ENCODE data around the gene ASIC3.

Gene ASIC3

DNA sequence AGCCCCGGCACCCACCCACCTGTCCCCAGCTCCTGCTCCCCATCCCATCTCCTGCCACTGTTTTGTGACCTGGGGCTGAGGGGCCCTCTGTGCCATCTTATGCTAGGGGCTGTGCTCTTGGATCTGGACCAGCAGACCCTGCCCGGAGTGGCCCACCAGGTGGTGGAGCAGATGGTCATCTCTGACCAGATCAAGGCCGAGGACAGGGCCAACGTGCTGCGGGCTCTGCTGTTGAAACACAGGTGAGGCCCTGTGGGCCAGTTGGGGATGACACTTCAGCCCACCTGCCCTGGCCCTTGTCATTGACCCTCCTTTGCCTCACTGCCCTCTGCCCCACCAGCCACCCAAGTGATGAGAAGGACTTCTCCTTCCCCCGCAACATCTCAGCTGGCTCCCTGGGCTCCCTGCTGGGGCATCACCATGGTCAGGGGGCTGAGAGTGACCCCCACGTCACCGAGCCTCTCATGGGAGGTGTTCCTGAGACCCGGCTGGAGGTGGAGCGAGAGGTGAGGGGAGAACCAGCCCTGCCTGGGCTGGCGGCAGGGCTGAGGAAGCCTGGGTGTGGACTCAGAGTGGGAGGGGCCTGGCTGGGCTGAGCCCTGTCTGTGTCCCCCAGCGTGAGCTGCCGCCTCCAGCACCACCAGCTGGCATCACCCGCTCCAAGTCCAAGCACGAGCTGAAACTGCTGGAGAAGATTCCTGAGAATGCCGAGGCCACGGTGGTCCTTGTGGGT lies 21.7 kb downstream of the ASIC3 start:
- in situ Hi-C loops (cut with HindIII; ENCODE audit: low sequenced_read_pairs), result no loop called here

DNA sequence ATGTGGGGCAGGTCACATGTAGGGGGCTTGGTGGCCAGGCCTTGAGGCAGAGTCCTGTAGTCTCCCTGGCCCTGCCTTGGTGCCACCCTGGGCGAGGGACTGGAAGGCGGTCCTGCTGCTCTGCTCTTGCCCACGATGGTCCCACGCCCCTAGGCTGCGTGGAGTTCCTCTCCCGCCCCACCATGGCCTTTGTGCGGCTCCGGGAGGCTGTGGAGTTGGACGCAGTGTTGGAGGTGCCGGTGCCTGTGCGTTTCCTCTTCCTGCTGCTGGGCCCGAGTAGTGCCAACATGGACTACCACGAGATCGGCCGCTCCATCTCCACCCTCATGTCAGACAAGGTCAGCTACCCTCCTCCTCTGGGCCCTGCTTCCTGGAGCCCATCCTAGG lies 22.2 kb downstream of the ASIC3 start:
- in situ Hi-C loops (cut with HindIII; ENCODE audit: low sequenced_read_pairs), result no loop called here

DNA sequence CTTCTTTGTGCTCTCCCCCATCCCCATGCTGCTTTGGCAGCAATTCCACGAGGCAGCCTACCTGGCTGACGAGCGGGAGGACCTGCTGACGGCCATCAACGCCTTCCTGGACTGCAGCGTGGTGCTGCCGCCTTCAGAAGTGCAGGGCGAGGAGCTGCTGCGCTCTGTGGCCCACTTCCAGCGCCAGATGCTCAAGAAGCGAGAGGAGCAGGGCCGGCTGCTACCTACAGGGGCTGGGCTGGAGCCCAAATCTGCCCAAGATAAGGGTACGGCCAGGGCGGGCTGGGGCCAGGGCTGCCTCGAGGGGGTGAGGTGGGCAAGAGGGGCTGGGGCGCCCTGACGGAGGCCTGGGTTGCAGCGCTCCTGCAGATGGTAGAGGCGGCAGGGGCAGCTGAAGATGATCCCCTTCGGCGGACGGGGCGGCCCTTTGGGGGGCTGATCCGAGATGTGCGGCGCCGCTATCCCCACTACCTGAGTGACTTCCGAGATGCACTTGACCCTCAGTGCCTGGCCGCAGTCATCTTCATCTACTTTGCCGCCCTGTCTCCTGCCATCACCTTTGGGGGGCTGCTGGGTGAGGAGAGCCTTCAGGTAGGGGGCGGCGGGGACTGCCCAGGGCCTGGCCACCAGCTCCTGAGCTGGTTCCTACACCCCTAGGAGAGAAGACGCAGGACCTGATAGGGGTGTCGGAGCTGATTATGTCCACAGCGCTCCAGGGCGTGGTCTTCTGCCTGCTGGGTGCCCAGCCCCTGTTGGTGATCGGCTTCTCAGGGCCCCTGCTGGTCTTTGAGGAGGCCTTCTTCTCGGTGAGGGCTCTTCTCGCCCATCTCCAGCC lies 22.9 kb downstream of the ASIC3 start:
- in situ Hi-C loops (cut with HindIII; ENCODE audit: low sequenced_read_pairs), result no loop called here

DNA sequence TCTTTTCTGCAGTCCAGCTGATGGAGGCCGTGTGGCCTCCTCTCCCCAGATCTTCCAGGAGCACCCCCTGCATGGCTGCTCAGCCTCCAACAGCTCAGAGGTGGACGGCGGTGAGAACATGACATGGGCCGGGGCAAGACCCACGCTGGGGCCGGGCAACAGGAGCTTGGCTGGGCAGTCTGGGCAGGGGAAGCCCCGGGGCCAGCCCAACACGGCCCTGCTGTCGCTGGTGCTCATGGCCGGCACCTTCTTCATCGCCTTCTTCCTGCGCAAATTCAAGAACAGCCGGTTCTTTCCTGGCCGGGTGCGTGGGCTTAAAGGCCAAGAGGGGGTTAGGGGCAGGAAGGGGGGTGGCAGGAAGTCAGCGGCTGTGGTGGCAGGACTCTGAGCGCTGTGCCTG lies 25.7 kb downstream of the ASIC3 start:
- in situ Hi-C loops (cut with HindIII; ENCODE audit: low sequenced_read_pairs), result no loop called here

DNA sequence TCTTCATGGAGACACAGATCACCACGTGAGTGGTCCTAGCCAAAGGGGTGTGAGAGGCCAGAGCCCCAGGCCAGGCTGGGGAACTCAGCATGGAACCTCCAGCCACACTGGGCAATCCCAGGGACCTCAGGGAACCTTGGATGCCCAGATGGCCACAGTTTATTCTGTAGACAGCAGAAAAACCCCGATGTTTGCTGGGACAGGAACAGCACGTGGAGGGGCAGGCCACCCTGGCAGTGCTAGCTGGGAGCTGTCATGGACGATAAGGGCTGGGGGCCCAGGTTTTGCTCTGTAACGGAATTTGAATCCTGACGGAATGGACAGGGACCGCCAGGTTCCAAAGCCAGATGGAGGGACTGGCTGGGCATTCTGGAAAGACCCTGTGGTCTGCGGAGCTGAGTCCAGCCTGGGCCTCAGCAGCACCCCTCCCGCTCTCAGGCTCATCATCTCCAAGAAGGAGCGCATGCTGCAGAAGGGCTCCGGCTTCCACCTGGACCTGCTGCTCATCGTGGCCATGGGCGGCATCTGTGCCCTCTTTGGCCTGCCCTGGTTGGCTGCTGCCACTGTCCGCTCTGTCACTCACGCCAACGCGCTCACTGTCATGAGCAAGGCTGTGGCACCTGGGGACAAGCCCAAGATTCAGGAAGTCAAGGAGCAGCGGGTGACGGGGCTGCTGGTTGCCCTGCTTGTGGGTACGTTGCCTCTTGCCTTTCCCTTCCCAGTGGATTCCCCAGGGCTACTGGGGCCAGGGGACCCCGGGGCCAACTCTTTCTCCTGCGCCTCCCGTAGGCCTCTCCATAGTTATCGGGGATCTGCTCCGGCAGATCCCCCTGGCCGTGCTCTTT lies 26.7 kb downstream of the ASIC3 start:
- in situ Hi-C loops (cut with HindIII; ENCODE audit: low sequenced_read_pairs), result no loop called here

DNA sequence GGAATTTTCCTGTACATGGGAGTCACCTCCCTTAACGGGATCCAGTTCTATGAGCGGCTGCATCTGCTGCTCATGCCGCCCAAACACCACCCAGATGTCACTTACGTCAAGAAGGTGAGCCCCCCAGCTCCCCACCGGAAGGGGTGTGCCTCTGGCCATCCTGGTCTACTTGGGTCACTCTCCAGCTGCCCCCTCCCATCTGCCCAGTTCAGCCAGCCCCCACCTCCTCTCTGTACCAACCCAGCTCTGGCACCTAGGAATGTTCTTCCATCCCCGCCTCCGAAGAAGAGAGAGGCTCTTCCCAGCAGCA lies 27.3 kb downstream of the ASIC3 start:
- in situ Hi-C loops (cut with HindIII; ENCODE audit: low sequenced_read_pairs), result no loop called here

DNA sequence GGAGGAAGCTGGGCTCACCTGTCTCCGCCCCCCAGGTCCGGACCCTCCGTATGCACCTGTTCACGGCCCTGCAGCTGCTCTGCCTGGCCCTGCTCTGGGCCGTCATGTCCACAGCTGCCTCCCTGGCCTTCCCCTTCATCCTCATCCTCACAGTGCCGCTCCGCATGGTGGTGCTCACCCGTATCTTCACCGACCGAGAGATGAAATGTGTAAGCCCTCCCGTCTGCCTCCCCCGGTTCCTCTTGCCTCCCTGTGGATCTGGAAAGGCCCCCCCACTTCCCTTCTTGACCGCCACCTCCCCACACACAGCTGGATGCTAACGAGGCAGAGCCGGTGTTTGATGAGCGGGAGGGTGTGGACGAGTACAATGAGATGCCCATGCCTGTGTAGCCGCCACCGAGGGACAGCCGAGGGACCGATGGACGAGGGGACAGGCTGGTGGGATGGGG lies 27.7 kb downstream of the ASIC3 start:
- in situ Hi-C loops (cut with HindIII; ENCODE audit: low sequenced_read_pairs), result no loop called here

DNA sequence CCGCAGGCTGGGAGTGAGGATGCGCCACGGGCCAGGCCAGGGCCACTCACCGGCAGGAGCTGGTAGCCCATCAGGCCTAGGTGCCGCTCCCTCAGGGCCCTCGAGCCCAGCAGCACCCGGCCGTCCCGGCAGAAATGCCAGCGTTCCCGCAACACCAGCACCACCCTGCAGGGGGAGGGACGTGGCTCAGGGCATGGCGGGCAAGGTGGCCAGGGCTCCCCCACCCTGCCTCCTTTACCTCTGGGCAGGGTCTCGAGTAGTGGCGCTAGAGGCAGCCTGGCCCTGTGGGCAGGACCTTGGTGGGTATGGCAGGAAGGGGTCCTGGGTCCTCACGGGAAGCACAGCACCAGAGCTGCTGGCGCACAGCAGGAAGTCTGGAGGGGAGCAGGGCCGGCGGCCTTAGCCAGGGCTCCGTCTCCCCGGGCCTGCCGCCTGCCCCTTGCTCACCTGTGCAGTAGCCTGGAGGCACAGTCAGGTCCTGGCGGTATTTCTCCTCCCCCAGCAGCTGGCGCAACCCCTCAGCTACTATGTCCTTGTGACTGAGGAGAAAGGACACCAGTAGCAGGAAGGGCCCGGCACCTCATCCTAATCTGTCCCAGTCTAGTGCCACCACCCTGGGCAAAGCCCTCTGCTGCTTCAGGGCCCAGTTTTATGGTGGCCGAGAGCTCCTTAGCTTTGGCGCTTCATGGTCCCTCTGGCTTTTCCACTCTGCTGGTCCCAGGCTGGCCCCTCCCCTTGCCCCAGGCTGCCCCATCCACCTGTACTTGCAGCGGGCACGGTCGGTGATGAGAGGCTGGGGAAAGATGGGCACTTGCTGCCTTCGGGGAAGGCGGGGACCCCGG lies 28.8 kb downstream of the ASIC3 start:
- in situ Hi-C loops (cut with HindIII; ENCODE audit: low sequenced_read_pairs), result no loop called here

DNA sequence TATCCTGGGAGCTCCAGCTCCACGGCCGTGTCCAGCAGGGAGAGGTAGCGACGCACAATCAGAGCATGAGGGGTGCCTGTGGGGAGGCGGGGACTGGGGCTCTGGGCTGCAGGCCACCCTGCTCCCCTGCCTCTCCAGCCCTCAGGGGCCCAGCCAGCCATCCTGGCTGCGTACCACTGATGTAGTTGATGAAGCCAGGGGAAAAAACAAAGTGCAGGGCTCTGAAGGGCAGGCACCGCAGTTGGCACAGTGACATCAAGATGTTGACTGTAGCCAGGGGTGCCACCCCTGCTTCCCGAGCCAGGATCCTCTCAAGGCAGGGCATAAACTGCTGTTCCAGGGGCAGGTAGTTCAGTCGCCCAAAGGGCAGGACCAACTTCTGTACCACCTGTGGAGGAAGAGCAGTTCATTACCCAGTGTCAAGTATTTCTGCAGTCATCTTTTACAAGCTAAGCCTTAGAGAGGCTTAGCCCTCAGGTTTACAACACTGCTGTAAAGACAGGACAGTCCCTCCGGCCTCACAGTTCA lies 29.4 kb downstream of the ASIC3 start:
- in situ Hi-C loops (cut with HindIII; ENCODE audit: low sequenced_read_pairs), result no loop called here

DNA sequence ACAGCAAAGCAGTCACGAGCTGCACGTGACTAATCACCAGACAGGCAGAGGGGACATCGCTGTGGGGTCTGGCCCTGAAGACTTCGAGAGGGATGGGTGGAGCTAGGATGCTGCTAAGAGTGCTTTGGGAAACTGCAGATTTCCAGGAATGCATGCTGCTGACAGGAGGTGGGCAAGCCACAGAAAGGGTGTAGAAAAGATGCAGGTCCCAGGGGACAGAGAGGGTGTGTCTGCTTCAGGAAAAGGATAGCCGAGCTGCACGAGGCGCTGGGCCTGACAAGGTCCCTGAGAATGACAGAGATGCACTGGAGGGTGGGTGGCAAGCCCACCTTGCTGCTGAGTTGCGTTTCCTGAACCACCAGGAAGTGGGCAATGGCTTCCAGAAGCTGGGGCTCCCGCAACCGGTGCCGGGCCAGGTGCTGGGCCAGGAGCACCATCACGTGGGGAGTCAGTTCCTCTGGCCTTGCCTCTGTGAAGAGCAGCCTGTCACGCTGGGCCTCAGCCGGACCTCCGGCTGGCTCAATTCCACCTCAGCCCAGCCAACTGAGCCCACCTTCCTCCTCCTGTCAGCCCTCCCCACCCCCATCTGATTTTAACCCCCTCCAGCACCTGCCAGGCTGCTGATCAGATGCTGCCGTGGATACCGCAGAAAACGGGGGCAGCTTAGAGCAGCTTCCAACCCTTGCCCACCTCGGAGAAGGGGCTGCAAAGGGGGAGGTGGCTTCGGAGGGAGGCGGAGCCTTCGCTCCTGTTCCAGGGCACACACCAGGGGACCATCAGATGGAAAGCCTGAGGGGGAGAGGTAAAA lies 30.1 kb downstream of the ASIC3 start:
- in situ Hi-C loops (cut with HindIII; ENCODE audit: low sequenced_read_pairs), result no loop called here

DNA sequence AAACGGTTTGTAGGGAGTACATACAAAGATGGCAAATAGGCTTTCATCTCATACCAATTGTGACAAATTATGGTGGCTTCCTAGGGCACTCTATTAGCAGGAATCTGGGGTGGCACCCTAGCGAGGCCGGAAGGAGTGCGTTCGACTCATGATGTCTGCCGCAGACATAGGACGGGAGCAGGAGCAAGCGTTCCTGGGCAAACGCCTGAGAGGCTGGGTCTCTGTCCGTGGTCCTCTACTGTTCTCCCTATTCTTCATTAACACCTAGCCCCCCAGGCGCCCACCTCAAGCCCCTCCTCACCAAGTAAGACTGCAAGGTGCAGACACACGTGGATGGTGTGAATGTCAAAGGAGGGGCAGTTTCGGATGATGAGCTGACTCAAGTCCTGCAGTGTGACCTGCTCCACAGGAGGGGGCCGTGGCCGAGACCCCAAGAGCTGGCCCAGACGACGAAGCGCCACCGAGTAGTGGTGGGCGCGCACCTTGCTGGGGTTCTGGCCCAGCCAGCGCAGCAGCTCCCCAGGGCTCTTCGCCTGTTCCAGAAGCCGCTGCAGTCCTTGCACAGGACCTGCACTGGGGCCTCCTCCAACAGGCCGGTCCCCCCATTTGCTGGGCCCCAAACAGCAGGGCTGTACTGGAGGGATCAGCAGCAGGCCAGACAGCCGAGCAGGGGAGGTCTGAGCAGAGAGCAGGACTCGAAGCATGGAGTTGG lies 31.0 kb downstream of the ASIC3 start:
- in situ Hi-C loops (cut with HindIII; ENCODE audit: low sequenced_read_pairs), result no loop called here

DNA sequence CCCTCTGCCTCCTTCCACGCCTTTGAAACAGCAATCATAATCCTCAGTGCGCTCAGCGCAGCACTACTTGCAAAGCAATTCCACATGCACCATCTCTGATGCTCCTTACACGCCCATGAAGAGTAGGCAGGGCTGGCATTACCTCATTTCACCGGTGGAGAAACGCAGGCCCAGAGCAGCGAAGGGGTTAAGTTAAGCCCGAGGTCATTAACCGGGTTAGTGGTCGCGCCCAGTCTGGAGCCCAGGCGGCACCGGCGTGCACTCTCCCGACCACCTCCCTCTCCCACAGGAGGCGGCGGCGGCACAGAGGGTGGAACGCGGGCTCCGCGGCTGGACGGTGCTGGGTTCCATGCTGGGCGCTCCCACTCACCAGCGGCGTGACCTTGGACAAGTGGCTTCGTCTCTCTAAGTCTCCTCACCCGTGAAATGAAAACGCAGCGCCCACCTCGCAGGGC lies 31.8 kb downstream of the ASIC3 start:
- in situ Hi-C loops (cut with HindIII; ENCODE audit: low sequenced_read_pairs), result no loop called here

DNA sequence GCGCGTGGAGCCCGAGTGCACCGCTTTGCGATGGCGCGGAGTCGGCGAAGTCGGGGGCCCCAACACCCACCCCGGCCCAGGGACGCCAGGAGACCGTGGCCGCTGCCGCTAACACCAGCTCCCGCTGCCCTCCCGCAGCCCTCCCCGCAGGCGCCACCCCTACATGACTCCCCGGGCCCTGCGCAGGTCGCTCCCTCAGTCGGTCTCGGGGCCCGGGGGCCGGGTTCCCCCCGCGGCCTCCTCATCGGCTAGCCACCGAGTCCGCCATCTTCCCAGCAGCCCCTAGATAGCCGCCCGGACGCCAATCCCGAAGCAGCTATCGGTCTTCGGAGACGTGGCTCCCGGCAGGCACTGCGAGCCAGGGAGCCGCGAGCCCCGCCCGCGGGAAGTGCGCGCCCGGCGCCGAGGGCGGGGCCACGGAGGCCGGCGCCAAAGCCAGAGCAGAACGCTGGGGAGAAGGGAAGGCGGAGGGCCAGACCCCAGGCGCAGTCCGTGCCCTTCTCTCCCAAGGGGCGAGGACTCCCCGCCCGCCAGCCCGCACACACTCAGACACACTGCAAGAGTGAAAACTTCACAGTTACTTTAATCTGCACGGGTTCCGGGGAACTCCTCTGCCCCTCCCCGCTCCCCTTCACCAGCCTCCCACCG lies 32.3 kb downstream of the ASIC3 start, which contains the start of gene FASTK:
Gene FASTK (minus strand): TSS at position 288 of the 648 bp plus-strand sequence. CDS start 43 bp downstream, at position 245.
- in situ Hi-C loops (cut with HindIII; ENCODE audit: low sequenced_read_pairs), result no loop called here

DNA sequence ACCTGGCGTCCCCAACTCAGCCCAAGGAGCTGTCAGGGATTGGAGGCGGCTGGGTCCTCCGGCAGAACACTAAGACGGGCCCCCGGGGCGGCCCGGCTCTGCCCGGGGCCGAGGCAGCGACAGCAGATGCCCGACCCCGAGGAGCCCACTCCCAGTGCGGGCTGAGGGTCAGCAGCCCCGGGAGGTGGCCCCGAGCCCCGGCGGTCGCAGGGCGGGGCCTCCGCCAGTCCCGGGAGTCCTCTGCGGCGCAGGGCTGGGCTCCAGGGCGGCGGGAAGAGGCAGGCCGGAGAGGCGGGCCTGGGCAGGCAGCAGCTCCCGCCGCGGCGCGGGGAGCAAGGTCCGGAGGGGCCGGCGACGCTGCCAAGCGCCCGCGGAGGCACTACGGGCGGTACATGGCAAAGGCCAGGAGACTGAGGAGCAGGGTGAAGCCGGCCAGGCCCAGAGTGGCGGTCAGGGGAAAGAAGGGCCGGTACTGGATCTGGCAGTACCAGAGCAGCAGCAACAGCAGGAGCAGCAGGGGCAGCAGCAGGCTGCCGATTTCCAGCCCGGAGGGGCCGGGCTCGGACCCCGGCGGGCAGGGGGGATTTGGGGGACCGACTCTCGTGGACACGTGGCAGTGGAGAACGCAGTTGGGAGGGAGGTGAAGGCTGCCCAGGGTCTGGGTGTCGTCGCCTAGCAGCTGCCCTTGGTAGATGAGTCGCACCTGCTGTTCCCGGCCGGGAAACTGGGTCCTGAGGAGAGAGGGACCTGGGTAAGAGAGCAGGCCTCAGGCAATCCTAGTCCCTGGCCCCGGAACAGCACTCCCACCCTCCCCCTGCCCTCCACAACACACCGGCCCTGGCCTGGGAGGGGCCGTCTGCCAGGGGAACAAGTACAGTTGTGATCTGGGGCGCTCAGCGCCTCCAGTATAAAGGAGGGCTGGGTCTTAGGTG lies 33.1 kb downstream of the ASIC3 start:
- in situ Hi-C loops (cut with HindIII; ENCODE audit: low sequenced_read_pairs), result no loop called here

DNA sequence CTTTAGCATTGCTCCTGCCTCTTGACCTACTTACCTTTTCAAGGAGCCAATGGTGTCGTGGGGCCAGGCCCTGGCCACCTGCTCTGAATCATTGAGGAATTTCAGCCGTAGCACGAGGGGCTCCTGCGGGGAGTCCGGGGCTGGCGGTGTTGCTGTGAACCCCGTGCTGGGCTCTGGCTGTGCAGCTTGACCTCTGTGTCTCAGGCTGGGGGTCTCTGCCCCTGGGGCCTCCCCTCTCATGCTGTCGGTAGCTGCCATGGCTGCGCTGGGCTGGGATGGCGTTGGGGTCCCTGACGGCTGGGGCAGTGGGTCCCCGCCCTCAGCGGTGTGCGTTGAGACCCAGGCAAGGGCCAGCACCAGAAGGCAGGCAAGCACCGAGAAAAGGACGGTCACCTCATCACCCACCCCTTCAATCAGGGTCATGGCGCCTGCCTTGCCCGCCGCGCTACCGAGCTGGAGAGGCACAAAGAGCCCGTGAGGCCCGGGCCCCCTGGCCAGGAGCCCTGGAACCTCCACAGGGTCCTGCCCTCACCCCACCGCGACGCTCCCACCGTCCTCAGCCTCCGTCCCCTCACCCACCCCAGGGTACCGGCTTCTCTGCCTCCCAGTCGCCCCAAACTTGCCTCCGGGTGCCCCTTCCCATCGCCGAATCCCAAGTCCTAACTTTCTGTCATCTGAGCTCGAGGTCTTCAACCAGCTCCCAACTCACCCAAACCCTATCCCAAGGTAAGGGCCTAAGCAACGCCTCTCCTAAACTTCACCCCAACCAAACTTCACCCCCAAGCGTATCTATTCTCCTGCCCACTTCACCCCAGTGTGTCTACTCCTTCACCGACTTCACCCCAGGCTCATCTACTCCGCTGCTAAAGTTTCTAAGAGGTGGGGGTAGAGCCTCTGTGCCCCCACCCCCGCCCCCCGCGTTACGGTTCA lies 34.1 kb downstream of the ASIC3 start:
- in situ Hi-C loops (cut with HindIII; ENCODE audit: low sequenced_read_pairs), result no loop called here
